Endometrial microvascular endothelial cells (primary cell): Measurements from ENCODE around the gene PHRF1. TPM values are rescaled to one million over a fixed set of nuclear protein-coding genes. Genes with fewer than 3 reads are reported as not detected.

Source experiments
- in situ Hi-C: cut with HindIII; loops from 2 replicates; pipeline ENCODE4 v1.10.0; 2017; ENCODE audit warnings: low sequenced_read_pairs, low pct_unique_long_range_greater_than_20kb; ENCODE audit errors: inconsistent ontology term
- total RNA-seq: library from RNA; depleted of rRNA; stranded (reverse); fragments of >200 nt; gene quantifications from one replicate; pipeline ENCODE4 v1.2.3, GENCODE V29; 2015; ENCODE audit errors: inconsistent ontology term

PHRF1 gene
- 15.8 TPM for total RNA-seq

GRCh38 chr11:575996-576768 lies at the start of gene PHRF1:
TSS of gene PHRF1 (plus strand) at chr11:576470. CDS start at chr11:581513, 5,043 bp downstream.
- in situ Hi-C loops = no loop called here

- in situ Hi-C loops = no loop called here
Observed at GRCh38 chr11:528166-528814, 48.0 kb upstream of the PHRF1 start.

- in situ Hi-C loops = no loop called here
Observed at GRCh38 chr11:528815-529727, 47.2 kb upstream of the PHRF1 start.

- in situ Hi-C loops = no loop called here
Observed at GRCh38 chr11:529728-530411, 46.4 kb upstream of the PHRF1 start.

- in situ Hi-C loops = no loop called here
Observed at GRCh38 chr11:530960-531831, 45.1 kb upstream of the PHRF1 start.

GRCh38 chr11:531919-532526 lies 44.2 kb upstream of the PHRF1 start:
- in situ Hi-C loops = no loop called here

GRCh38 chr11:532527-532985 lies 43.7 kb upstream of the PHRF1 start:
- in situ Hi-C loops = no loop called here

- in situ Hi-C loops = no loop called here
Observed at GRCh38 chr11:532986-533585, 43.2 kb upstream of the PHRF1 start.

GRCh38 chr11:533586-534395 lies 42.5 kb upstream of the PHRF1 start:
- in situ Hi-C loops = no loop called here

- in situ Hi-C loops = no loop called here
Observed at GRCh38 chr11:534396-535209, 41.7 kb upstream of the PHRF1 start.

GRCh38 chr11:535210-535518 lies 41.1 kb upstream of the PHRF1 start:
- in situ Hi-C loops = no loop called here

- in situ Hi-C loops = no loop called here
Observed at GRCh38 chr11:535519-536454, 40.5 kb upstream of the PHRF1 start, which contains the start of gene HRAS. TSS of gene HRAS (minus strand) at chr11:535576.

- in situ Hi-C loops = no loop called here
Observed at GRCh38 chr11:536841-537621, 39.2 kb upstream of the PHRF1 start, which contains the start of gene LRRC56. TSS of gene LRRC56 (plus strand) at chr11:537527. CDS start at chr11:540685, 3,158 bp downstream.
